Erythroblast (primary cell): ENCODE measurements around the gene OPHN1.

Source experiments
- GATA1 ChIP-seq: IDR thresholded peaks from 2 replicates; pipeline ENCODE4 v1.6.1; 2011; ENCODE audit warnings: low read depth, mild to moderate bottlenecking, control low read depth, low read length, moderate library complexity
- POLR2A ChIP-seq: IDR thresholded peaks from 2 replicates; pipeline ENCODE4 v1.6.1; 2011; ENCODE audit warnings: mild to moderate bottlenecking, low read length

GRCh38 chrX:68480969-68481368 is 47.7 kb upstream of the OPHN1 start:
- TF ChIP-seq POLR2A (no peak), GATA1 (no peak)
